CD4-positive, alpha-beta T cell treated with Interleukin-6 at 100 ng/mL for 8 hours (primary cell): ENCODE measurements around the gene BRDT.

Experiments
- DNase-seq: peaks from one replicate; pipeline ENCODE4 v3.0.0-alpha.2; 2020; ENCODE audit warnings: mixed read lengths, low spot score

The BRDT gene

GRCh38 chr1:91949356-91949699 lies at the start of gene BRDT:
BRDT (plus strand) TSS chr1:91949401; CDS start chr1:91962755, 13,354 bp downstream.
- DNase-seq, result no peak

GRCh38 chr1:91900562-91900961 lies 48.6 kb upstream of the BRDT start:
- DNase-seq, result no peak

- DNase-seq, result no peak
Observed at GRCh38 chr1:91901231-91901630, 48.0 kb upstream of the BRDT start.

- DNase-seq, result no peak
Observed at GRCh38 chr1:91912266-91912665, 36.9 kb upstream of the BRDT start.

GRCh38 chr1:91913018-91913417 lies 36.2 kb upstream of the BRDT start:
- no peak for DNase-seq

- DNase-seq, result no peak
Observed at GRCh38 chr1:91916046-91916445, 33.2 kb upstream of the BRDT start.

GRCh38 chr1:91916811-91917460 lies 32.3 kb upstream of the BRDT start:
- DNase-seq, result no peak

- no peak for DNase-seq
Observed at GRCh38 chr1:91919962-91920361, 29.2 kb upstream of the BRDT start.

GRCh38 chr1:91924146-91924545 lies 25.1 kb upstream of the BRDT start:
- no peak for DNase-seq

- DNase-seq, result no peak
Observed at GRCh38 chr1:91925644-91926435, 23.4 kb upstream of the BRDT start.

GRCh38 chr1:91928026-91928425 lies 21.2 kb upstream of the BRDT start:
- DNase-seq, result no peak

GRCh38 chr1:91929250-91929649 lies 20.0 kb upstream of the BRDT start:
- DNase-seq, result no peak

- DNase-seq, result no peak
Observed at GRCh38 chr1:91937613-91938012, 11.6 kb upstream of the BRDT start.

- no peak for DNase-seq
Observed at GRCh38 chr1:91940496-91940895, 8.7 kb upstream of the BRDT start.

- DNase-seq, result no peak
Observed at GRCh38 chr1:91944087-91944486, 5.1 kb upstream of the BRDT start.

GRCh38 chr1:91948097-91948496 lies 1.1 kb upstream of the BRDT start:
- no peak for DNase-seq

GRCh38 chr1:91948501-91949355 lies 473 bp upstream of the BRDT start:
- peak; percentile 65 for DNase-seq

- DNase-seq, result no peak
Observed at GRCh38 chr1:91952187-91952586, 3.0 kb downstream of the BRDT start.

GRCh38 chr1:91958926-91959325 lies 9.7 kb downstream of the BRDT start:
- no peak for DNase-seq

GRCh38 chr1:91968334-91968733 lies 19.1 kb downstream of the BRDT start:
- no peak for DNase-seq

GRCh38 chr1:91979383-91979782 lies 30.2 kb downstream of the BRDT start:
- no peak for DNase-seq

- DNase-seq, result no peak
Observed at GRCh38 chr1:91980663-91981062, 31.5 kb downstream of the BRDT start.
